Endometrial microvascular endothelial cells (primary cell): Measurements from ENCODE around the gene BRDT. TPM values are rescaled to one million over a fixed set of nuclear protein-coding genes. Genes with fewer than 3 reads are reported as not detected.

Experiments used
- in situ Hi-C: cut with HindIII; loops from 2 replicates; pipeline ENCODE4 v1.10.0; 2017; ENCODE audit warnings: low sequenced_read_pairs, low pct_unique_long_range_greater_than_20kb; ENCODE audit errors: inconsistent ontology term
- total RNA-seq: library from RNA; depleted of rRNA; stranded (reverse); fragments of >200 nt; gene quantifications from one replicate; pipeline ENCODE4 v1.2.3, GENCODE V29; 2015; ENCODE audit errors: inconsistent ontology term

BRDT gene
- total RNA-seq, 1 donor from 2014 or later: not detected

- in situ Hi-C loops: no loop called here
Observed at GRCh38 chr1:92045766-92046495, 96.7 kb downstream of the BRDT start.

- in situ Hi-C loops: no loop called here
Observed at GRCh38 chr1:92051948-92052347, 102.7 kb downstream of the BRDT start.

Other genes starting within 250 kb of the BRDT start
- gene TGFBR3, start 63.2 kb upstream of the BRDT start, total RNA-seq: 17.8 TPM
- 10.7 TPM for gene EPHX4, start 80.6 kb downstream of the BRDT start, total RNA-seq
- gene SETSIP, start 126.0 kb downstream of the BRDT start, total RNA-seq: not detected
- gene BTBD8, start 130.9 kb downstream of the BRDT start, total RNA-seq: 0.84 TPM